Panc1 (cell line): ENCODE data around the gene NUP43. TPM values are rescaled to one million over a fixed set of nuclear protein-coding genes. Genes with fewer than 3 reads are reported as not detected.
A peak's percentile ranks its signal among the peaks of the same experiment; 100 is the strongest.
"Not testable (repeated sequence)": the region's sequence is repeated elsewhere in the genome, so short reads cannot be mapped to it uniquely, and the experiment has no call there.

Experiments
- ATAC-seq: fragments of 200-7000 bp; cut with Tn5 transposase; 2 replicates; pipeline ENCODE4 v1.9.1; 2020; ENCODE audit warnings: mild to moderate bottlenecking, moderate library complexity
- BruUV-seq: library from RNA; stranded (reverse); fragments of 400-500 nt; replicated peaks from 2 replicates; lab custom pipeline; 2021; lab: Mats Ljungman, UMichigan
- CTCF ChIA-PET: fragments of 300-600 bp; sonication (Branson Sonifier 250); formaldehyde crosslinking; loops from one replicate; lab custom pipeline; 2022; ENCODE audit warnings: antibody characterized with exemption; lab: Charles Lee
- POLR2A ChIA-PET: fragments of 300-600 bp; sonication (Branson Sonifier 250); formaldehyde crosslinking; loops from one replicate; lab custom pipeline; 2022; ENCODE audit warnings: antibody characterized with exemption; lab: Charles Lee
- DNase-seq: peaks from one replicate; pipeline ENCODE4 v3.0.0-alpha.2; 2010; ENCODE audit warnings: low read depth, low spot score
- H3K27ac ChIP-seq: 2 replicates; pipeline ENCODE4 v1.5.1; 2011; ENCODE audit warnings: mild to moderate bottlenecking, low read length, inconsistent platforms
- H3K27me3 ChIP-seq: fragments of 200-500 bp; sonication (Bioruptor generic); 2 replicates; pipeline ENCODE4 v1.6.0; 2014; ENCODE audit warnings: low read length, inconsistent platforms; ENCODE audit not compliant: control insufficient read depth, insufficient read depth
- H3K36me3 ChIP-seq: fragments of 200-500 bp; sonication (Bioruptor generic); 2 replicates; pipeline ENCODE4 v1.5.1; 2014; ENCODE audit warnings: inconsistent platforms, mild to moderate bottlenecking, low read length, moderate library complexity; ENCODE audit not compliant: control insufficient read depth, insufficient read depth
- H3K4me1 ChIP-seq: 2 replicates; pipeline ENCODE4 v1.5.1; 2011; ENCODE audit warnings: inconsistent platforms, mild to moderate bottlenecking, low read length, moderate library complexity; ENCODE audit not compliant: control insufficient read depth, insufficient read depth
- H3K4me3 ChIP-seq, 2 experiments: 2 replicates each; pipeline ENCODE4 v1.5.1; 2011 to 2012; ENCODE audit warnings: low read depth in 2 of 2, low read length in 2 of 2, mild to moderate bottlenecking in 2 of 2, inconsistent platforms in 1 of 2, moderate library complexity in 1 of 2
- H3K9me3 ChIP-seq: fragments of 200-500 bp; sonication (Bioruptor generic); 2 replicates; pipeline ENCODE4 v1.5.1; 2014; ENCODE audit warnings: low read depth, mild to moderate bottlenecking, inconsistent platforms, low read length, moderate library complexity; ENCODE audit not compliant: control insufficient read depth, insufficient read depth
- POLR2AphosphoS5 ChIP-seq: IDR thresholded peaks from 2 replicates; pipeline ENCODE4 v1.6.1; 2012; ENCODE audit warnings: mild to moderate bottlenecking, low read depth, low read length, moderate library complexity
- SIN3A ChIP-seq: IDR thresholded peaks from 2 replicates; pipeline ENCODE4 v1.6.1; 2012; ENCODE audit warnings: low read depth, mild to moderate bottlenecking, low read length, moderate library complexity, borderline replicate concordance; ENCODE audit not compliant: insufficient read depth
- in situ Hi-C: cut with HindIII; loops from 2 replicates; pipeline ENCODE4 v1.10.0; 2016; ENCODE audit warnings: low sequenced_read_pairs, low pct_unique_long_range_greater_than_20kb
- intact Hi-C: fragments of 100-400 bp; cut with micrococcal nuclease; formaldehyde crosslinking; loops from one replicate; pipeline ENCODE4 v1.10.0; 2022; ENCODE audit not compliant: unreplicated experiment
- total RNA-seq: library from RNA; stranded (reverse); gene quantifications from one replicate; pipeline ENCODE4 v1.2.1, GENCODE V29; 2021; ENCODE audit not compliant: unreplicated experiment
- TF ChIP-seq, protein P1 (sequence below), 2 experiments: IDR thresholded peaks; 2 replicates each; pipeline ENCODE4 v1.6.1; 2011 to 2012; ENCODE audit warnings: low read depth in 2 of 2, control low read depth in 1 of 2, low read length in 1 of 2, mild to moderate bottlenecking in 1 of 2, moderate library complexity in 1 of 2; ENCODE audit not compliant: insufficient read depth in 1 of 2

The NUP43 gene
- total RNA-seq, 1 experiment from 2014 or later = 53.6 TPM

DNA sequence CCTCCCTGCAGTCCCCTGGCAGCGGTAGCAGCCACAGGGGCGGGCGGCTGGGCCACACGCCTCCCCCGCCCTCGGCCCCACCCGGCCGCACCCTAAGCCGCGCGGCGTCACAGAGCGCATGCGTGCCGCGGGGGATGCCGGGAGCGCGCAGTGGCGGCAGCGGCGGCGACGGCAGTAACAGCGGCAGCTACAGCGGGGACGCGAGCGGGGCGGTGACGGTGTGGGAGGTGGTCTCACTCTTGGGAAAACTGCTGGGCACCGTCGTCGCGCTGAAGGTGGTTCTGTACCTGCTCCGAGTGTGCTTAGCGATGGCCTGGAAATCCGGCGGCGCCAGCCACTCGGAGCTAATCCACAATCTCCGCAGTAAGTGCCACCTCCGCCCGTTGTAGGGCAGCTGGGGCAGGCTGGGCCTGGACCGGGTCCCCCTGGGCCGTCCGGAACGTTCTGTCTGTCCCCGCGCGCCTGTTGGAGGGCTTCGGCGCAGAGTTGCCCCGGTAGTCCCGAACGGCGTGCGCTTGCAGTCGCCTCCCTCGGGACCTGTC lies 3.3 kb upstream of the NUP43 start, which contains the start of gene PCMT1:
Gene PCMT1, plus strand, starts transcription at position 148 of the 542 bp plus-strand sequence. Its CDS starts 161 bp downstream, at position 309.
- Histone ChIP-seq H3K9me3 (no peaks in the 10 kb centered on the region), H3K27ac (peak within 1 kb of the TSS; percentile 88), H3K4me1 (peaks cover 25% of the 10 kb centered on the region), H3K36me3 (peaks cover 7% of the 10 kb centered on the region; the same call in 1 of the 2 replicates), H3K4me3 (peak within 1 kb of the TSS; percentile 91 to 99), H3K27me3 (no peaks in the 10 kb centered on the region)
- in situ Hi-C loops (no loop called here), intact Hi-C loops (no loop called here)
- ChIA-PET POLR2A (no interaction called here), CTCF (no interaction called here)
- TF ChIP-seq POLR2AphosphoS5 (no peak; the same call in none of the 2 replicates), SIN3A (peak; percentile 72; the same call in 1 of the 2 replicates)
- TF ChIP-seq, protein P1, sequence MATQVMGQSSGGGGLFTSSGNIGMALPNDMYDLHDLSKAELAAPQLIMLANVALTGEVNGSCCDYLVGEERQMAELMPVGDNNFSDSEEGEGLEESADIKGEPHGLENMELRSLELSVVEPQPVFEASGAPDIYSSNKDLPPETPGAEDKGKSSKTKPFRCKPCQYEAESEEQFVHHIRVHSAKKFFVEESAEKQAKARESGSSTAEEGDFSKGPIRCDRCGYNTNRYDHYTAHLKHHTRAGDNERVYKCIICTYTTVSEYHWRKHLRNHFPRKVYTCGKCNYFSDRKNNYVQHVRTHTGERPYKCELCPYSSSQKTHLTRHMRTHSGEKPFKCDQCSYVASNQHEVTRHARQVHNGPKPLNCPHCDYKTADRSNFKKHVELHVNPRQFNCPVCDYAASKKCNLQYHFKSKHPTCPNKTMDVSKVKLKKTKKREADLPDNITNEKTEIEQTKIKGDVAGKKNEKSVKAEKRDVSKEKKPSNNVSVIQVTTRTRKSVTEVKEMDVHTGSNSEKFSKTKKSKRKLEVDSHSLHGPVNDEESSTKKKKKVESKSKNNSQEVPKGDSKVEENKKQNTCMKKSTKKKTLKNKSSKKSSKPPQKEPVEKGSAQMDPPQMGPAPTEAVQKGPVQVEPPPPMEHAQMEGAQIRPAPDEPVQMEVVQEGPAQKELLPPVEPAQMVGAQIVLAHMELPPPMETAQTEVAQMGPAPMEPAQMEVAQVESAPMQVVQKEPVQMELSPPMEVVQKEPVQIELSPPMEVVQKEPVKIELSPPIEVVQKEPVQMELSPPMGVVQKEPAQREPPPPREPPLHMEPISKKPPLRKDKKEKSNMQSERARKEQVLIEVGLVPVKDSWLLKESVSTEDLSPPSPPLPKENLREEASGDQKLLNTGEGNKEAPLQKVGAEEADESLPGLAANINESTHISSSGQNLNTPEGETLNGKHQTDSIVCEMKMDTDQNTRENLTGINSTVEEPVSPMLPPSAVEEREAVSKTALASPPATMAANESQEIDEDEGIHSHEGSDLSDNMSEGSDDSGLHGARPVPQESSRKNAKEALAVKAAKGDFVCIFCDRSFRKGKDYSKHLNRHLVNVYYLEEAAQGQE (IDR thresholded peaks at IDR 0.05; ENCODE audit: insufficient read depth in 1 of 2, low read depth in 2 of 2, low read length in 1 of 2) = no peak
- no peak for DNase-seq
- no TSS peak for BruUV-seq
- peak; percentile 94 for ATAC-seq

DNA sequence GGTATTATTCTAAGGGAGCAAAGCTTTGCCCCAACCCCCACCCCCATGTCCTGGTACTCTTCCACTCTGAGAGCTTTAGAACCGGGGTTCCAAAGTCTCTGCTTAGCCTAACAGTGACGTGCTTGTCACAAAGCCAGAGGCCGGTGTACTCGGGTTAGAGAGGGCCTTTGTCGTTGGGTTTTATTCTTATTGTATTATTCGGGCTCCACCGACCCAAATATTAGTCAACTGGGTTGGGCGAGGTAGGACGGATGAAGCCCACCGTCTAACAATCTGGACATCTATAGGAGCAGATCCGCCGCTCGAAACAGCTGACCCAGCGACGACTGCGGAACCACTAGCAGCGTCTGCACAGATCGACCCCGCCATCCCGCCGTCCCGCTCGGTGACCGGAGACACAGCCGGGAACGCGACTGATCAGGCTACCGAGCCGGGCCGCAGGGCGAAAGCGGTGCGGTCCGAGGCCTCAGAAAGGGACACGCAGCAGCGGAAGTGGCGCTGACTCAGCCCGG lies 2.8 kb upstream of the NUP43 start:
- BruUV-seq, intact Hi-C loops, CTCF ChIA-PET, H3K27me3 ChIP-seq, in situ Hi-C loops, POLR2A ChIA-PET, H3K36me3 ChIP-seq, H3K9me3 ChIP-seq, DNase-seq: not testable (repeated sequence)
- peak; percentile 29; the same call in 1 of the 2 replicates for TF ChIP-seq POLR2AphosphoS5
- peak overlapping the region; percentile 87 for H3K27ac ChIP-seq
- peak; percentile 57 for ATAC-seq
- peaks cover 21% of the 10 kb centered on the region for H3K4me1 ChIP-seq
- H3K4me3 ChIP-seq = peak overlapping the region; percentile 91 to 99

DNA sequence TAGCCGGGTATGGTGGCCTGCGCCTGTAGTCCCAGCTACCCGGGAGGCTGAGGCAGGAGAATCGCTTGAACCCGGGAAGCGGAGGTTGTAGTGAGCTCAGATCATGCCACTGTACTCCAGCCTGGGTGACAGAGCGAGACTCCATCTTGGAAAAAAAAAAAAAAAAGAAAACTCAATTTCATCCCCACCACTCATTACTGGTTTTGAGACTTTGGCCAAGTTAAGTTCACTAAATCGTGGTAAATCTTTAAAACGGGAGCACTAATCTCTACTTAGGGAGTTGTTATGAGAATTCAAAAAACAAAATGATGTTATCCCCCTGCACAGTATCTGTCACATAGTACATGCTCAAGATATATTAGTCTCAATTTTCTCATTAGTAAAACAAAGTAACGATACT lies 1.1 kb downstream of the NUP43 start:
- ATAC-seq, H3K9me3 ChIP-seq, in situ Hi-C loops, H3K27me3 ChIP-seq, intact Hi-C loops, BruUV-seq, DNase-seq: not testable (repeated sequence)
- Histone ChIP-seq H3K4me3 (peak overlapping the region; percentile 65 to 100), H3K27ac (peak overlapping the region; percentile 91), H3K4me1 (peaks cover 15% of the 10 kb centered on the region), H3K36me3 (peaks cover 12% of the 10 kb centered on the region)
- ChIA-PET CTCF (interaction anchor here (0.6 kb wide), 1 partner anchor 134 kb away, joined by 4 read pairs; no protein-coding TSS in a partner anchor), POLR2A (interaction anchor here (0.6 kb wide), 1 partner anchor 49 kb away, joined by 12 read pairs; no protein-coding TSS in a partner anchor)
